Activated naive CD4-positive, alpha-beta T cell treated with anti-CD3 and anti-CD28 coated beads, Interleukin-2, amount 10 ng/mL, durations not matched to agents 7 days and 5 days (primary cell): Measurements from ENCODE around the gene AUTS2.

ENCODE experiments used
- CTCF ChIA-PET: fragments of 350-600 bp; sonication (Branson Sonifier 250); formaldehyde crosslinking; loops from one replicate; lab custom pipeline; 2021; ENCODE audit warnings: antibody characterized with exemption; lab: Charles Lee
- DNase-seq: peaks from one replicate; pipeline ENCODE4 v3.0.0-alpha.2; 2020
- H3K27ac Mint-ChIP-seq: one replicate; pipeline ENCODE4 v1.8.0; 2021; ENCODE audit warnings: mild to moderate bottlenecking, moderate library complexity, mixed read lengths
- H3K27me3 Mint-ChIP-seq: one replicate; pipeline ENCODE4 v1.8.0; 2021; ENCODE audit warnings: mild to moderate bottlenecking, mixed read lengths
- H3K36me3 Mint-ChIP-seq: one replicate; pipeline ENCODE4 v1.8.0; 2021; ENCODE audit warnings: mixed read lengths
- H3K4me1 Mint-ChIP-seq: one replicate; pipeline ENCODE4 v1.8.0; 2021; ENCODE audit warnings: mixed read lengths
- H3K4me3 Mint-ChIP-seq: one replicate; pipeline ENCODE4 v1.8.0; 2021; ENCODE audit warnings: mild to moderate bottlenecking, moderate library complexity, mixed read lengths
- H3K9me3 Mint-ChIP-seq: one replicate; pipeline ENCODE4 v1.8.0; 2021; ENCODE audit warnings: mixed read lengths

Gene AUTS2

GRCh38 chr7:70435634-70436033, 837.4 kb downstream of the AUTS2 start:
- DNase-seq, result no peak
- Mint-ChIP-seq H3K4me3 (no peak overlapping the region), H3K9me3 (peaks cover 2% of the 10 kb centered on the region), H3K27me3 (no peaks in the 10 kb centered on the region), H3K27ac (no peak overlapping the region), H3K4me1 (peaks cover 10% of the 10 kb centered on the region), H3K36me3 (no peaks in the 10 kb centered on the region)
- CTCF ChIA-PET, result no interaction called here

- no peak for DNase-seq
- no peak overlapping the region for H3K4me3 Mint-ChIP-seq
- H3K9me3 Mint-ChIP-seq, result peaks cover 2% of the 10 kb centered on the region
- H3K36me3 Mint-ChIP-seq, result no peaks in the 10 kb centered on the region
- CTCF ChIA-PET, result no interaction called here
- peaks cover 10% of the 10 kb centered on the region for H3K4me1 Mint-ChIP-seq
- no peaks in the 10 kb centered on the region for H3K27me3 Mint-ChIP-seq
- no peak overlapping the region for H3K27ac Mint-ChIP-seq
These were observed 838.6 kb downstream of the AUTS2 start for GRCh38 chr7:70436790-70437350.

- H3K9me3 Mint-ChIP-seq, result no peaks in the 10 kb centered on the region
- H3K4me1 Mint-ChIP-seq, result peaks cover 9% of the 10 kb centered on the region
- H3K27ac Mint-ChIP-seq, result no peak overlapping the region
- DNase-seq, result no peak
- CTCF ChIA-PET, result no interaction called here
- H3K4me3 Mint-ChIP-seq, result no peak overlapping the region
- H3K27me3 Mint-ChIP-seq, result no peaks in the 10 kb centered on the region
- H3K36me3 Mint-ChIP-seq, result no peaks in the 10 kb centered on the region
These were observed 841.4 kb downstream of the AUTS2 start for GRCh38 chr7:70439651-70440050.

- CTCF ChIA-PET, result no interaction called here
- no peak overlapping the region for H3K4me3 Mint-ChIP-seq
- no peak for DNase-seq
These were observed 848.3 kb downstream of the AUTS2 start for GRCh38 chr7:70446448-70447143.

GRCh38 chr7:70448312-70448906, 850.1 kb downstream of the AUTS2 start:
- no peak overlapping the region for H3K27ac Mint-ChIP-seq
- no peaks in the 10 kb centered on the region for H3K36me3 Mint-ChIP-seq
- no peak for DNase-seq
- H3K4me3 Mint-ChIP-seq, result no peak overlapping the region
- H3K9me3 Mint-ChIP-seq, result no peaks in the 10 kb centered on the region
- H3K27me3 Mint-ChIP-seq, result no peaks in the 10 kb centered on the region
- CTCF ChIA-PET, result no interaction called here
- no peaks in the 10 kb centered on the region for H3K4me1 Mint-ChIP-seq

More at GRCh38 chr7:70446448-70447143, 848.3 kb downstream of the AUTS2 start:
- no peaks in the 10 kb centered on the region for H3K27me3 Mint-ChIP-seq
- no peaks in the 10 kb centered on the region for H3K4me1 Mint-ChIP-seq
- no peaks in the 10 kb centered on the region for H3K9me3 Mint-ChIP-seq
- H3K27ac Mint-ChIP-seq, result no peak overlapping the region
- no peaks in the 10 kb centered on the region for H3K36me3 Mint-ChIP-seq

- Mint-ChIP-seq H3K27ac (no peak overlapping the region), H3K27me3 (no peaks in the 10 kb centered on the region)
These were observed 852.5 kb downstream of the AUTS2 start for GRCh38 chr7:70450731-70451130.

GRCh38 chr7:70455925-70456324, 857.6 kb downstream of the AUTS2 start:
- H3K27me3 Mint-ChIP-seq, result no peaks in the 10 kb centered on the region
- H3K4me3 Mint-ChIP-seq, result no peak overlapping the region
- DNase-seq, result no peak
- peak overlapping the region; percentile 72 for H3K27ac Mint-ChIP-seq
- CTCF ChIA-PET, result no interaction called here
- H3K36me3 Mint-ChIP-seq, result no peaks in the 10 kb centered on the region
- no peaks in the 10 kb centered on the region for H3K9me3 Mint-ChIP-seq
- H3K4me1 Mint-ChIP-seq, result peaks cover 24% of the 10 kb centered on the region

More at GRCh38 chr7:70450731-70451130, 852.5 kb downstream of the AUTS2 start:
- no peak for DNase-seq
- Mint-ChIP-seq H3K36me3 (no peaks in the 10 kb centered on the region), H3K4me1 (no peaks in the 10 kb centered on the region), H3K4me3 (no peak overlapping the region), H3K9me3 (no peaks in the 10 kb centered on the region)
- CTCF ChIA-PET, result no interaction called here

- DNase-seq, result peak; percentile 31
- CTCF ChIA-PET, result no interaction called here
- H3K4me3 Mint-ChIP-seq, result no peak overlapping the region
These were observed 858.4 kb downstream of the AUTS2 start for GRCh38 chr7:70456719-70457118.

GRCh38 chr7:70457482-70457881, 859.2 kb downstream of the AUTS2 start:
- Mint-ChIP-seq H3K27ac (no peak overlapping the region), H3K4me1 (peaks cover 24% of the 10 kb centered on the region), H3K36me3 (no peaks in the 10 kb centered on the region), H3K4me3 (no peak overlapping the region), H3K9me3 (peaks cover 2% of the 10 kb centered on the region), H3K27me3 (no peaks in the 10 kb centered on the region)
- no peak for DNase-seq
- CTCF ChIA-PET, result no interaction called here

More at GRCh38 chr7:70456719-70457118, 858.4 kb downstream of the AUTS2 start:
- Mint-ChIP-seq H3K4me1 (peaks cover 24% of the 10 kb centered on the region), H3K36me3 (no peaks in the 10 kb centered on the region), H3K27me3 (no peaks in the 10 kb centered on the region), H3K9me3 (peaks cover 2% of the 10 kb centered on the region), H3K27ac (peak overlapping the region; percentile 53)

GRCh38 chr7:70457883-70458680, 859.8 kb downstream of the AUTS2 start:
- no peaks in the 10 kb centered on the region for H3K36me3 Mint-ChIP-seq
- CTCF ChIA-PET, result no interaction called here
- no peak overlapping the region for H3K4me3 Mint-ChIP-seq
- H3K4me1 Mint-ChIP-seq, result peaks cover 24% of the 10 kb centered on the region
- peaks cover 2% of the 10 kb centered on the region for H3K9me3 Mint-ChIP-seq
- no peak for DNase-seq
- no peak overlapping the region for H3K27ac Mint-ChIP-seq
- no peaks in the 10 kb centered on the region for H3K27me3 Mint-ChIP-seq

GRCh38 chr7:70458745-70459144, 860.5 kb downstream of the AUTS2 start:
- Mint-ChIP-seq H3K27ac (no peak overlapping the region), H3K36me3 (no peaks in the 10 kb centered on the region), H3K4me1 (peaks cover 24% of the 10 kb centered on the region), H3K9me3 (peaks cover 2% of the 10 kb centered on the region), H3K27me3 (no peaks in the 10 kb centered on the region), H3K4me3 (no peak overlapping the region)
- CTCF ChIA-PET, result no interaction called here
- no peak for DNase-seq

- CTCF ChIA-PET, result no interaction called here
- Mint-ChIP-seq H3K27me3 (no peaks in the 10 kb centered on the region), H3K9me3 (peaks cover 2% of the 10 kb centered on the region), H3K36me3 (no peaks in the 10 kb centered on the region), H3K4me3 (no peak overlapping the region), H3K4me1 (peaks cover 24% of the 10 kb centered on the region), H3K27ac (no peak overlapping the region)
- DNase-seq, result no peak
These were observed 861.3 kb downstream of the AUTS2 start for GRCh38 chr7:70459546-70459945.

GRCh38 chr7:70460071-70460470, 861.8 kb downstream of the AUTS2 start:
- H3K36me3 Mint-ChIP-seq, result no peaks in the 10 kb centered on the region
- CTCF ChIA-PET, result no interaction called here
- peaks cover 2% of the 10 kb centered on the region for H3K9me3 Mint-ChIP-seq
- H3K4me1 Mint-ChIP-seq, result peaks cover 24% of the 10 kb centered on the region
- DNase-seq, result no peak
- no peak overlapping the region for H3K27ac Mint-ChIP-seq
- no peak overlapping the region for H3K4me3 Mint-ChIP-seq
- no peaks in the 10 kb centered on the region for H3K27me3 Mint-ChIP-seq

- Mint-ChIP-seq H3K4me3 (no peak overlapping the region), H3K36me3 (no peaks in the 10 kb centered on the region), H3K27me3 (no peaks in the 10 kb centered on the region), H3K27ac (no peak overlapping the region), H3K9me3 (peaks cover 2% of the 10 kb centered on the region), H3K4me1 (peaks cover 24% of the 10 kb centered on the region)
- DNase-seq, result no peak
- CTCF ChIA-PET, result no interaction called here
These were observed 862.3 kb downstream of the AUTS2 start for GRCh38 chr7:70460562-70460961.
